CD4-positive, alpha-beta memory T cell (primary cell): ENCODE data around the gene PLCD1. TPM values are rescaled to one million over a fixed set of nuclear protein-coding genes. Genes with fewer than 3 reads are reported as not detected.
"Not testable (repeated sequence)": the region's sequence is repeated elsewhere in the genome, so short reads cannot be mapped to it uniquely, and the experiment has no call there.

Source experiments
- CTCF ChIA-PET: fragments of 350-600 bp; sonication (Branson Sonifier 250); formaldehyde crosslinking; loops from one replicate; lab custom pipeline; 2021; ENCODE audit warnings: inconsistent platforms; ENCODE audit not compliant: partially characterized antibody; lab: Charles Lee
- POLR2A ChIA-PET: fragments of 350-600 bp; sonication (Branson Sonifier 250); formaldehyde crosslinking; loops from one replicate; lab custom pipeline; 2021; ENCODE audit not compliant: partially characterized antibody; lab: Charles Lee
- DNase-seq, 5 donors: peaks; one replicate each; pipeline versions ENCODE4 v3.0.0 to v3.0.0-alpha.2; 2020 to 2022; ENCODE audit warnings: mixed read lengths in 1 of 5
- H3K27ac ChIP-seq: one replicate; pipeline ENCODE4 v1.7.0; 2013; ENCODE audit warnings: low read depth, low read length
- H3K27me3 ChIP-seq: 2 replicates; pipeline ENCODE4 v1.7.0; 2013; ENCODE audit warnings: mild to moderate bottlenecking, low read length, moderate library complexity; ENCODE audit not compliant: insufficient read depth
- H3K36me3 ChIP-seq: 2 replicates; pipeline ENCODE4 v1.7.0; 2013; ENCODE audit warnings: mild to moderate bottlenecking, low read length, moderate library complexity; ENCODE audit not compliant: insufficient read depth
- H3K4me1 ChIP-seq: 2 replicates; pipeline ENCODE4 v1.7.0; 2013; ENCODE audit warnings: mild to moderate bottlenecking, low read length, moderate library complexity; ENCODE audit not compliant: insufficient read depth
- H3K4me3 ChIP-seq, 2 donors: one replicate each; pipeline ENCODE4 v1.7.0; 2013; ENCODE audit warnings: low read length in 2 of 2, mild to moderate bottlenecking in 1 of 2
- H3K9me3 ChIP-seq, 2 donors: one replicate each; pipeline ENCODE4 v1.7.0; 2013; ENCODE audit warnings: low read length in 2 of 2, control low read depth in 1 of 2; ENCODE audit not compliant: control insufficient read depth in 1 of 2
- H3K27ac Mint-ChIP-seq, 7 donors: one replicate each; pipeline ENCODE4 v1.8.0; 2020 to 2021; ENCODE audit warnings: mixed read lengths in 7 of 7, mild to moderate bottlenecking in 6 of 7, inconsistent platforms in 3 of 7, moderate library complexity in 3 of 7
- H3K27me3 Mint-ChIP-seq, 2 donors: one replicate each; pipeline ENCODE4 v1.8.0; 2020 to 2021; ENCODE audit warnings: mixed read lengths in 2 of 2
- H3K36me3 Mint-ChIP-seq, 2 donors: one replicate each; pipeline ENCODE4 v1.8.0; 2020 to 2021; ENCODE audit warnings: mixed read lengths in 2 of 2, inconsistent platforms in 1 of 2, mild to moderate bottlenecking in 1 of 2
- H3K4me1 Mint-ChIP-seq, 4 donors: one replicate each; pipeline ENCODE4 v1.8.0; 2020 to 2021; ENCODE audit warnings: mixed read lengths in 4 of 4, mild to moderate bottlenecking in 1 of 4
- H3K4me3 Mint-ChIP-seq, 8 donors: one replicate each; pipeline ENCODE4 v1.8.0; 2020 to 2021; ENCODE audit warnings: mixed read lengths in 8 of 8, mild to moderate bottlenecking in 7 of 8, moderate library complexity in 6 of 8, inconsistent platforms in 3 of 8
- H3K9me3 Mint-ChIP-seq, 8 donors: one replicate each; pipeline ENCODE4 v1.8.0; 2020 to 2021; ENCODE audit warnings: mixed read lengths in 8 of 8, mild to moderate bottlenecking in 5 of 8, inconsistent platforms in 3 of 8, moderate library complexity in 1 of 8
- intact Hi-C: fragments of 100-400 bp; cut with micrococcal nuclease; formaldehyde crosslinking; loops from one replicate; pipeline ENCODE4 v1.15.1; 2023
- polyA plus RNA-seq, 2 donors: library from polyadenylated mRNA; unstranded; fragments of 300-500 nt; fragmentation: Illumina TruSeq; gene quantifications; one replicate each; pipeline ENCODE4 v1.2.3, GENCODE V29; 2021
- total RNA-seq, 2 experiments: library from RNA; stranded (reverse); gene quantifications; one replicate each; pipeline ENCODE4 v1.2.3, GENCODE V29; 2021

PLCD1 gene
- total RNA-seq = 10 to 100 TPM; 81.2 to 93.9 TPM
- polyA plus RNA-seq = 10 to 100 TPM; 38.4 to 41.2 TPM

GRCh38 chr3:38029400-38030125, at the start of gene PLCD1:
Gene PLCD1 (minus strand): TSS chr3:38029642. CDS start chr3:38029539, 103 bp downstream.
- no peaks in the 10 kb centered on the region for H3K9me3 ChIP-seq
- H3K36me3 ChIP-seq = no peaks in the 10 kb centered on the region
- peak within 1 kb of the TSS; percentile 29 to 44 for H3K4me3 ChIP-seq
- H3K27ac ChIP-seq = peak within 1 kb of the TSS; percentile 21
- H3K27me3 ChIP-seq = no peaks in the 10 kb centered on the region
- H3K27me3 Mint-ChIP-seq = no peaks in the 10 kb centered on the region
- DNase-seq = peak; percentile 36 to 62 (median 45)
- peaks cover 27 to 57% (median 37%) of the 10 kb centered on the region in 4 donors for H3K4me1 Mint-ChIP-seq
- peak within 1 kb of the TSS; percentile 53 to 94 (median 89) for H3K27ac Mint-ChIP-seq
- H3K4me3 Mint-ChIP-seq = peak within 1 kb of the TSS; percentile 75 to 89 (median 83)
- CTCF ChIA-PET = interaction anchor here (1.2 to 1.4 kb wide), 2 partner anchors 10 to 26 kb away, joined by 3 to 11 read pairs; partner anchors contain the start of gene DLEC1
- H3K4me1 ChIP-seq = peaks cover 41% of the 10 kb centered on the region
- intact Hi-C loops = no loop called here
- peaks cover 0 to 3% of the 10 kb centered on the region in 2 donors for H3K36me3 Mint-ChIP-seq
- POLR2A ChIA-PET = interaction anchor here (0.9 to 2.6 kb wide), 5 partner anchors 9 to 108 kb away, joined by 3 to 12 read pairs (median 3); partner anchors contain the start of gene ACAA1
- no peaks in the 10 kb centered on the region for H3K9me3 Mint-ChIP-seq

- H3K9me3 ChIP-seq, H3K4me3 ChIP-seq, intact Hi-C loops, CTCF ChIA-PET, H3K4me3 Mint-ChIP-seq, H3K36me3 Mint-ChIP-seq, H3K9me3 Mint-ChIP-seq, DNase-seq, H3K4me1 Mint-ChIP-seq, H3K36me3 ChIP-seq, H3K27me3 Mint-ChIP-seq, POLR2A ChIA-PET, H3K4me1 ChIP-seq, H3K27ac ChIP-seq, H3K27me3 ChIP-seq: not testable (repeated sequence)
- H3K27ac Mint-ChIP-seq = peak overlapping the region in 1 of 7 donors; percentile 30
Measured at GRCh38 chr3:38077073-38077472, 47.6 kb upstream of the PLCD1 start.

- H3K9me3 Mint-ChIP-seq = peaks cover 0 to 4% (median 0%) of the 10 kb centered on the region in 8 donors
- CTCF ChIA-PET = no interaction called here
- POLR2A ChIA-PET = no interaction called here
- H3K4me1 Mint-ChIP-seq = no peaks in the 10 kb centered on the region
- H3K27me3 Mint-ChIP-seq = no peaks in the 10 kb centered on the region
- no peaks in the 10 kb centered on the region for H3K4me1 ChIP-seq
- no peaks in the 10 kb centered on the region for H3K27me3 ChIP-seq
- no peak overlapping the region for H3K27ac Mint-ChIP-seq
- H3K36me3 Mint-ChIP-seq = peaks cover 5 to 19% of the 10 kb centered on the region in 2 donors
- no peak overlapping the region for H3K4me3 Mint-ChIP-seq
- no peaks in the 10 kb centered on the region for H3K9me3 ChIP-seq
- H3K4me3 ChIP-seq = no peak overlapping the region
- no peak overlapping the region for H3K27ac ChIP-seq
- intact Hi-C loops = no loop called here
- DNase-seq = no peak
- no peaks in the 10 kb centered on the region for H3K36me3 ChIP-seq
Measured at GRCh38 chr3:38070013-38070412, 40.6 kb upstream of the PLCD1 start.

GRCh38 chr3:38067508-38068233, 38.2 kb upstream of the PLCD1 start:
- intact Hi-C loops = no loop called here

GRCh38 chr3:38064453-38064852, 35.0 kb upstream of the PLCD1 start:
- POLR2A ChIA-PET = not testable (repeated sequence)

More at GRCh38 chr3:38067508-38068233, 38.2 kb upstream of the PLCD1 start:
- ChIA-PET CTCF (no interaction called here), POLR2A (no interaction called here)
- Mint-ChIP-seq H3K27ac (no peak overlapping the region), H3K4me1 (no peaks in the 10 kb centered on the region), H3K27me3 (no peaks in the 10 kb centered on the region), H3K36me3 (peaks cover 7 to 29% of the 10 kb centered on the region in 2 donors), H3K4me3 (no peak overlapping the region), H3K9me3 (peaks cover 0 to 4% (median 0%) of the 10 kb centered on the region in 8 donors)
- Histone ChIP-seq H3K27ac (no peak overlapping the region), H3K36me3 (no peaks in the 10 kb centered on the region), H3K4me3 (no peak overlapping the region), H3K4me1 (no peaks in the 10 kb centered on the region), H3K27me3 (no peaks in the 10 kb centered on the region), H3K9me3 (no peaks in the 10 kb centered on the region)
- DNase-seq = no peak

GRCh38 chr3:38062809-38063208, 33.4 kb upstream of the PLCD1 start:
- H3K36me3 ChIP-seq = no peaks in the 10 kb centered on the region
- peaks cover 13 to 55% of the 10 kb centered on the region in 2 donors for H3K36me3 Mint-ChIP-seq
- ChIA-PET POLR2A (no interaction called here), CTCF (interaction anchor here (2.4 kb wide), 1 partner anchor 88 kb away, joined by 9 read pairs; no protein-coding TSS in a partner anchor)
- no peak overlapping the region for H3K4me3 Mint-ChIP-seq
- no peaks in the 10 kb centered on the region for H3K27me3 Mint-ChIP-seq
- H3K9me3 Mint-ChIP-seq = peaks cover 0 to 4% (median 0%) of the 10 kb centered on the region in 8 donors
- no peak overlapping the region for H3K4me3 ChIP-seq
- intact Hi-C loops = no loop called here
- H3K9me3 ChIP-seq = no peaks in the 10 kb centered on the region
- no peak for DNase-seq
- no peaks in the 10 kb centered on the region for H3K4me1 Mint-ChIP-seq
- no peak overlapping the region for H3K27ac ChIP-seq
- H3K27me3 ChIP-seq = no peaks in the 10 kb centered on the region
- no peaks in the 10 kb centered on the region for H3K4me1 ChIP-seq
- H3K27ac Mint-ChIP-seq = no peak overlapping the region

More at GRCh38 chr3:38064453-38064852, 35.0 kb upstream of the PLCD1 start:
- intact Hi-C loops, H3K27ac Mint-ChIP-seq, H3K4me1 Mint-ChIP-seq, H3K9me3 ChIP-seq, H3K4me3 Mint-ChIP-seq, H3K27me3 Mint-ChIP-seq, CTCF ChIA-PET, H3K4me1 ChIP-seq, H3K4me3 ChIP-seq, H3K9me3 Mint-ChIP-seq, H3K27ac ChIP-seq, DNase-seq, H3K36me3 ChIP-seq, H3K27me3 ChIP-seq: not testable (repeated sequence)
- H3K36me3 Mint-ChIP-seq = peaks cover 13 to 51% of the 10 kb centered on the region in 2 donors

- no peak overlapping the region for H3K4me3 Mint-ChIP-seq
- Histone ChIP-seq H3K9me3 (no peaks in the 10 kb centered on the region), H3K27ac (no peak overlapping the region), H3K4me1 (no peaks in the 10 kb centered on the region), H3K4me3 (no peak overlapping the region), H3K27me3 (no peaks in the 10 kb centered on the region), H3K36me3 (no peaks in the 10 kb centered on the region)
- ChIA-PET POLR2A (no interaction called here), CTCF (no interaction called here)
- intact Hi-C loops = no loop called here
- H3K27ac Mint-ChIP-seq = peak overlapping the region in 1 of 7 donors; percentile 25
- H3K36me3 Mint-ChIP-seq = peaks cover 9 to 36% of the 10 kb centered on the region in 2 donors
- DNase-seq = no peak
- H3K9me3 Mint-ChIP-seq = peaks cover 0 to 2% (median 0%) of the 10 kb centered on the region in 8 donors
- H3K4me1 Mint-ChIP-seq = peaks cover 0 to 3% (median 1%) of the 10 kb centered on the region in 4 donors
- H3K27me3 Mint-ChIP-seq = no peaks in the 10 kb centered on the region
Measured at GRCh38 chr3:38059591-38059990, 30.1 kb upstream of the PLCD1 start.
